Psoas muscle (tissue), 8 donors: ENCODE results near the gene TMEM253. TPM values are rescaled to one million over a fixed set of nuclear protein-coding genes. Genes with fewer than 3 reads are reported as not detected.

Source experiments
- ATAC-seq, 4 donors: fragments of 200-7000 bp; cut with Tn5 transposase; one replicate each; pipeline ENCODE4 v1.9.1; 2020; ENCODE audit warnings: moderate library complexity in 3 of 4, mild to moderate bottlenecking in 2 of 4
- DNase-seq, 2 donors: peaks; one replicate each; pipeline ENCODE4 v3.0.0-alpha.2; 2020
- H3K27ac ChIP-seq: fragments of 200-600 bp; one replicate; pipeline ENCODE4 v1.8.0; 2022
- H3K27me3 ChIP-seq, 3 donors: fragments of 200-600 bp in 1 of 3; one replicate each; pipeline versions ENCODE4 v1.6.1 to v1.8.0; 2013 to 2022; ENCODE audit warnings: low read length in 2 of 3, mild to moderate bottlenecking in 2 of 3, moderate library complexity in 1 of 3; ENCODE audit not compliant: insufficient read depth in 3 of 3
- H3K36me3 ChIP-seq, 2 donors: fragments of 200-600 bp in 1 of 2; one replicate each; pipeline versions ENCODE4 v1.6.1 to v1.8.0; 2013 to 2022; ENCODE audit warnings: low read depth in 1 of 2, mild to moderate bottlenecking in 1 of 2, moderate library complexity in 1 of 2; ENCODE audit not compliant: insufficient read depth in 1 of 2
- H3K4me1 ChIP-seq: fragments of 200-600 bp; one replicate; pipeline ENCODE4 v1.8.0; 2022
- H3K4me3 ChIP-seq: fragments of 200-600 bp; one replicate; pipeline ENCODE4 v1.8.0; 2022; ENCODE audit warnings: mild to moderate bottlenecking
- H3K9me3 ChIP-seq: fragments of 200-600 bp; one replicate; pipeline ENCODE4 v1.8.0; 2022
- CTCF ChIP-seq: fragments of 200-600 bp; IDR thresholded peaks from one replicate; pipeline ENCODE4 v1.8.0; 2022; ENCODE audit warnings: antibody characterized with exemption
- WGBS, 3 donors: extraction: QIAGEN DNeasy Blood & Tissue Kit; methylation state at CpG; one replicate each; pipeline versions ENCODE4 v1.1.6 to v1.1.7; 2013; 5-methylcytosine and 5-hydroxymethylcytosine counted together
- intact Hi-C, 2 donors: fragments of 100-400 bp; cut with DNase I; formaldehyde crosslinking; loops; one replicate each; pipeline versions ENCODE4 v1.11.0 to v1.14.2; 2022
- long read RNA-seq, 2 donors: library from polyadenylated mRNA; unstranded; transcript quantifications; one replicate each; pipeline ENCODE4 v2.0.0, GENCODE V29; 2021
- polyA plus RNA-seq, 3 donors: library from polyadenylated mRNA; stranded (reverse); fragments of 200-250 nt; gene quantifications; one replicate each; pipeline ENCODE4 v1.2.3, GENCODE V29; 2013
- total RNA-seq, 4 donors: library from RNA; stranded (reverse); fragmentation: NEBNext Ultra II Directional in 2 of 4; extraction: Animal tissue kit (Norgen Biotek cat#: 25700) in 2 of 4; gene quantifications; one replicate each; pipeline versions ENCODE4 v1.2.1 to v1.2.4, GENCODE V29; 2021 to 2023
- donor health status: healthy with polysubstance abuse.
- donor health status: DM: no; HTN: no; CAD: no; lungs with moderate emphysema.
- donor health status: Bipolar disorder and iron deficiency.
- donor health status: healthy.
- donor health status: DM: yes; HTN: yes; CAD: no.
- donor health status: DM: no; HTN: no; CAD: no.
- donor health status: DM: no; HTN: no; CAD: no.
- donor health status: DM: yes; HTN: yes; CAD: no.

The TMEM253 gene
- total RNA-seq (under 1 TPM in 2 of 4 donors, not detected in 2; 0.17 TPM), polyA plus RNA-seq (under 1 TPM; 0.10 to 0.29 (median 0.27) TPM)
- long read RNA-seq, donor 1 = 0 reads
- long read RNA-seq, donor 2 = 0 reads

DNA sequence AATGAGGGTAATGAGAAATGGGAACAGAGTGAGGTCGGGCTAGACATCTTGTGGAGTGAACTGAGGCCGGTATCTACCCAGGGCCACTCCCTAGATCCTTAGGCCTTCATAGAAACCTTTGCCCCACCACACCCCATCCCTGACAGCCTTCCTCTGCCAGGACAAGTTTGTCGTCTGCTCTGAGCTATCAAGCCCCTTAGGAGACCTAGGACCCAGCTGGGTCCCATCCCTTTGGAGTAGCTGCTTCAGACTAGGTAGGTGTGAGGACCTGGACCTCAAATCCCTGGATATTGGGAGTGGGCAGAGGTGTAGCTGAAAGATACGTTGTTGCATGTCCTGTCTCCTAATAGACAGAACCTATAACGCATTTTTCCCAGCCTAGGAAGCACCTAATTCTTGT, at the start of gene TMEM253:
TSS of gene TMEM253 (plus strand) at position 136 of the 400 bp plus-strand sequence. CDS start 278 bp downstream, outside the sequence.
- intact Hi-C loops = loop anchor here (5.0 to 10.0 kb wide), 3 partner anchors 34 to 639 kb away; partner anchors contain the start of genes ANG (in 1 of the 2), PIP4P1 (in 1 of the 2) and RNASE4 (in 1 of the 2)
- peaks cover 37% of the 10 kb centered on the region for H3K4me1 ChIP-seq
- 86 to 93% (median 88%) methylated on average over 5 of the region's 5 CpGs for WGBS, 3 donors
- no peak for TF ChIP-seq CTCF
- no peak within 1 kb of the TSS for H3K27ac ChIP-seq
- no peaks in the 10 kb centered on the region for H3K27me3 ChIP-seq
- no peak within 1 kb of the TSS for H3K4me3 ChIP-seq
- H3K36me3 ChIP-seq = no peaks in the 10 kb centered on the region
- no peak for DNase-seq
- H3K9me3 ChIP-seq = no peaks in the 10 kb centered on the region
- ATAC-seq = no peak

DNA sequence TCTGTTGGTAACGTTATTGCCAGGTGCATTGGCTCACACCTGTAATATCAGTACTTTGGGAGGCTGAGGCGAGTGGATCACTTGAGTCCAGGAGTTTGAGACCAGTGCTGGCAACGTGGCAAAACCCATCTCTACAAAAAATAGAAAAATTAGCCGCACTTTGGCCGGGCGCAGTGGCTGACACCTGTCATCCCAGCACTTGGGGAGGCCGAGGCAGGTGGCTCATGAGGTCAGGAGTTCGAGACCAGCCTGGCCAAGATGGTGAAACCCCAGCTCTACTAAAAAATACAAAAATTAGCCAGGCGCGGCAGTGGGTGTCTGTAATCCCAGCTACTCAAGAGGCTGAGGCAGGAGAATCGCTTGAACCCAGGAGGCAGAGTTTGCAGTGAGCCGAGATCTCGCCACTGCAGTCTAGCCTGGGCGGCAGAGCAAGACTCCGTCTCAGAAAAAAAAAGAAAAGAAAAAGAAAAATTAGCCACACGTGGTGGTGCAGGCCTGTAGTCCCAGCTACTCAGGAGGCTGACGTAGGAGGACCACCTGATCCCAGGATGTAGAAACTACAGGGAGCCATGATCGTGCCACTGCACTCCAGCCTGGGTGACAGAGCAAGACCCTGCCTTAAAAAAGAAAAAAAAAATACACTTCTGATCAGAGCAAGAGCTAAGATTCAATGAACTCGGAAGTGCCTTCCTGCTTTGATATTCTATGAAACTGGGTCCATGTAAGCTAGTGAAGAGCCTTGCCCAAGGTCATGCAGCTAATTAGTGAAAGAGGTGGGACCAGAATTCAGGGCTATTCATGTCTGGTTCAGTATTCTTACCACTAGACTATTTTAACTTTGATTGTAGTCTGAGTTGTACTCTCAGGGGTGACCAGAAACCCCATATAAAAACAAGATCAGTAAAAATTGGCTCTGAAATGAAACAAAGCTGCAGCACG, 47.4 kb upstream of the TMEM253 start:
- Histone ChIP-seq H3K27ac (no peak overlapping the region), H3K4me1 (peaks cover 2% of the 10 kb centered on the region), H3K27me3 (no peaks in the 10 kb centered on the region), H3K36me3 (no peaks in the 10 kb centered on the region), H3K4me3 (no peak overlapping the region), H3K9me3 (no peaks in the 10 kb centered on the region)
- intact Hi-C loops = loop anchor here in 1 of 2 donors (5.0 kb wide), 1 partner anchor 51 kb away; no protein-coding TSS in a partner anchor
- DNase-seq (no peak), ATAC-seq (no peak)
- no peak for TF ChIP-seq CTCF
- WGBS, 3 donors = 84 to 90% (median 85%) methylated on average over 20 of the region's 20 CpGs

GRCh38 chr14:21054123-21054767, 46.6 kb upstream of the TMEM253 start:
- DNase-seq (no peak), ATAC-seq (no peak)
- intact Hi-C loops = loop anchor here in 1 of 2 donors (5.0 kb wide), 1 partner anchor 52 kb away; no protein-coding TSS in a partner anchor
- TF ChIP-seq CTCF = no peak
- WGBS, 3 donors = 81 to 92% (median 81%) methylated on average over 3 of the region's 3 CpGs
- no peak overlapping the region for H3K4me3 ChIP-seq
- H3K4me1 ChIP-seq = no peaks in the 10 kb centered on the region
- H3K27me3 ChIP-seq = no peaks in the 10 kb centered on the region
- no peaks in the 10 kb centered on the region for H3K36me3 ChIP-seq
- H3K9me3 ChIP-seq = no peaks in the 10 kb centered on the region
- H3K27ac ChIP-seq = no peak overlapping the region

DNA sequence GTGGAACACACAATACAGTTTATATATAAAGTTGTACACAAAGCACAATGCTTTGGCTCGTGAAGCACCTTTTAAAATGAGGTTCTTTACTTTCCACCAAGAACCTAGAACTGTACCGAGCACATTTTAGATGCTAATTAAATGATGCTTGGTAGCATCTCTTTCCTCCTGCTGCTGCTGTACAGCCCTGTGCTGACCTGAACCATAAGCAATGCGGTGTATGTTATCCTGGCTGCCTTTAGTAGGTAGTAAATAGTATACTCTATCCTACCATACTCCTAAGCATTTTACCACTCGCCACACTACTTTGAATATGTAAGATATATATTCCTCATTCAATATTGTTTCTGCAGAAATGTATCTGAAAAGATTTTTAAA, 46.1 kb upstream of the TMEM253 start:
- TF ChIP-seq CTCF = no peak
- Histone ChIP-seq H3K27me3 (no peaks in the 10 kb centered on the region), H3K9me3 (no peaks in the 10 kb centered on the region), H3K4me1 (no peaks in the 10 kb centered on the region), H3K27ac (no peak overlapping the region), H3K4me3 (no peak overlapping the region), H3K36me3 (no peaks in the 10 kb centered on the region)
- intact Hi-C loops = loop anchor here in 1 of 2 donors (5.0 kb wide), 1 partner anchor 52 kb away; no protein-coding TSS in a partner anchor
- no peak for DNase-seq
- no peak for ATAC-seq
- 79 to 85% (median 81%) methylated on average over 4 of the region's 4 CpGs for WGBS, 3 donors
